Activated T-cell treated with anti-CD3 and anti-CD28 coated beads, Interleukin-2, amount 50 U/mL, for 72 hours (primary cell): Measurements from ENCODE around the gene CGB8. TPM values are rescaled to one million over a fixed set of nuclear protein-coding genes. Genes with fewer than 3 reads are reported as not detected.

Source experiments
- ATAC-seq, 2 donors: fragments of 150-1000 bp; cut with Tn5 transposase; replicated peaks in 1 of 2; 2 replicates each; pipeline ENCODE4 v1.10.0; 2021; ENCODE audit warnings: moderate library complexity in 2 of 2, mild to moderate bottlenecking in 1 of 2
- DNase-seq, 2 donors: peaks; one replicate each; pipeline ENCODE4 v3.0.0; 2021 to 2022; ENCODE audit warnings: mixed read lengths in 1 of 2
- H3K27ac Mint-ChIP-seq: one replicate; pipeline ENCODE4 v1.8.0; 2022; ENCODE audit warnings: mild to moderate bottlenecking, moderate library complexity, mixed read lengths
- H3K27me3 Mint-ChIP-seq: one replicate; pipeline ENCODE4 v1.8.0; 2022; ENCODE audit warnings: low read depth, mixed read lengths
- H3K36me3 Mint-ChIP-seq, 2 donors: one replicate each; pipeline ENCODE4 v1.8.0; 2022; ENCODE audit warnings: mixed read lengths in 2 of 2, mild to moderate bottlenecking in 1 of 2; ENCODE audit not compliant: insufficient read depth in 2 of 2
- H3K4me1 Mint-ChIP-seq: one replicate; pipeline ENCODE4 v1.8.0; 2022; ENCODE audit warnings: low read depth, mixed read lengths
- H3K4me3 Mint-ChIP-seq, 2 donors: one replicate each; pipeline ENCODE4 v1.8.0; 2022; ENCODE audit warnings: mild to moderate bottlenecking in 2 of 2, mixed read lengths in 2 of 2, moderate library complexity in 2 of 2
- H3K9me3 Mint-ChIP-seq, 2 donors: one replicate each; pipeline ENCODE4 v1.8.0; 2022; ENCODE audit warnings: mixed read lengths in 2 of 2
- total RNA-seq, 2 donors: library from RNA; stranded (reverse); gene quantifications; one replicate each; pipeline ENCODE4 v1.2.3, GENCODE V29; 2022

The CGB8 gene
- total RNA-seq, 2 donors from 2014 or later: not detected

GRCh38 chr19:48999481-49000325 is 49.2 kb downstream of the CGB8 start:
- no peaks in the 10 kb centered on the region for H3K27me3 Mint-ChIP-seq
- H3K27ac Mint-ChIP-seq: no peak overlapping the region
- DNase-seq (peak; percentile 67 to 71), ATAC-seq (peak; percentile 73 to 88)
- no peaks in the 10 kb centered on the region for H3K9me3 Mint-ChIP-seq
- peaks cover 26% of the 10 kb centered on the region for H3K4me1 Mint-ChIP-seq
- no peak overlapping the region for H3K4me3 Mint-ChIP-seq
- H3K36me3 Mint-ChIP-seq: peaks cover 1 to 10% of the 10 kb centered on the region in 2 donors

GRCh38 chr19:48997972-48998371 is 50.9 kb downstream of the CGB8 start:
- peaks cover 39% of the 10 kb centered on the region for H3K4me1 Mint-ChIP-seq
- no peaks in the 10 kb centered on the region for H3K27me3 Mint-ChIP-seq
- no peak for ATAC-seq
- peak; percentile 65 to 73 for DNase-seq
- no peaks in the 10 kb centered on the region for H3K9me3 Mint-ChIP-seq
- no peak overlapping the region for H3K4me3 Mint-ChIP-seq
- peaks cover 3 to 7% of the 10 kb centered on the region in 2 donors for H3K36me3 Mint-ChIP-seq
- H3K27ac Mint-ChIP-seq: no peak overlapping the region

Other genes starting within 250 kb of the CGB8 start
- gene BCAT2, start 238.1 kb downstream of the CGB8 start, total RNA-seq: 10 to 100 TPM; 42.1 to 49.5 TPM
- gene HSD17B14, start 212.6 kb downstream of the CGB8 start, total RNA-seq: 1 to 10 TPM; 2.0 to 3.2 TPM
- 10 to 100 TPM; 16.2 to 24.5 TPM for gene PLEKHA4, start 180.5 kb downstream of the CGB8 start, total RNA-seq
- gene PPP1R15A, start 176.7 kb downstream of the CGB8 start, total RNA-seq: 100 to 1,000 TPM; 130 to 153 TPM
- 1 to 10 TPM in 1 of 2 donors, under 1 TPM in 1; 0.79 to 3.3 TPM for gene TULP2, start 150.4 kb downstream of the CGB8 start, total RNA-seq
- 100 to 1,000 TPM; 168 to 183 TPM for gene NUCB1, start 148.8 kb downstream of the CGB8 start, total RNA-seq
- 1 to 10 TPM; 3.2 to 3.6 TPM for gene DHDH, start 115.4 kb downstream of the CGB8 start, total RNA-seq
- 100 to 1,000 TPM; 318 to 448 TPM for gene BAX, start 94.2 kb downstream of the CGB8 start, total RNA-seq
- 100 to 1,000 TPM; 681 to 811 TPM for gene FTL, start 83.8 kb downstream of the CGB8 start, total RNA-seq
- 10 to 100 TPM; 25.9 to 29.4 TPM for gene GYS1, start 55.8 kb downstream of the CGB8 start, total RNA-seq
- gene RUVBL2, start 55.2 kb downstream of the CGB8 start, total RNA-seq: 10 to 100 TPM; 83.4 to 92.5 TPM
- not detected for gene LHB, start 32.0 kb downstream of the CGB8 start, total RNA-seq
- not detected for gene CGB3, start 24.8 kb downstream of the CGB8 start, total RNA-seq
- 1 to 10 TPM in 1 of 2 donors, not detected in 1; 1.4 TPM for gene CGB2, start 17.2 kb downstream of the CGB8 start, total RNA-seq
- gene CGB1, start 12.2 kb downstream of the CGB8 start, total RNA-seq: not detected
- not detected for gene CGB5, start 5.3 kb downstream of the CGB8 start, total RNA-seq
- not detected for gene CGB7, start 8.6 kb upstream of the CGB8 start, total RNA-seq
- gene NTF4, start 15.7 kb upstream of the CGB8 start, total RNA-seq: not detected
- gene KCNA7, start 23.6 kb upstream of the CGB8 start, total RNA-seq: not detected
- gene SNRNP70, start 36.3 kb upstream of the CGB8 start, total RNA-seq: 100 to 1,000 TPM; 165 to 175 TPM
- 1 to 10 TPM; 5.1 to 7.7 TPM for gene LIN7B, start 65.3 kb upstream of the CGB8 start, total RNA-seq
- gene C19orf73, start 70.0 kb upstream of the CGB8 start, total RNA-seq: 1 to 10 TPM; 2.2 to 2.9 TPM
- gene PPFIA3, start 70.4 kb upstream of the CGB8 start, total RNA-seq: 1 to 10 TPM; 6.2 to 9.0 TPM
- not detected for gene HRC, start 106.3 kb upstream of the CGB8 start, total RNA-seq
- 1 to 10 TPM in 1 of 2 donors, under 1 TPM in 1; 0.96 to 1.5 TPM for gene TRPM4, start 108.7 kb upstream of the CGB8 start, total RNA-seq